ENCODE data around the gene RGS1.

RGS1 gene

GRCh38 chr1:192539297-192540092, 36.1 kb upstream of the RGS1 start:
- Histone ChIP-seq H3K27ac (ENCODE audit: low read length) (peak overlapping the region; percentile 95), H3K9me3 (ENCODE audit: control insufficient read depth in 1 of 2, low read length in 2 of 2) (no peaks in the 10 kb centered on the region), H3K36me3 (ENCODE audit: control insufficient read depth in 1 of 2, insufficient read depth in 2 of 2, low read length in 2 of 2) (peaks cover 0 to 5% of the 10 kb centered on the region in 2 donors), H3K27me3 (ENCODE audit: low read depth, low read length) (no peaks in the 10 kb centered on the region), H3K4me3 (ENCODE audit: low read depth in 1 of 2, low read length in 2 of 2) (no peak overlapping the region), H3K4me1 (ENCODE audit: control insufficient read depth in 1 of 2, insufficient read depth in 2 of 2, low read length in 2 of 2) (peaks cover 9 to 13% of the 10 kb centered on the region in 2 donors)

GRCh38 chr1:192543445-192543844, 32.1 kb upstream of the RGS1 start:
- no peak overlapping the region for H3K4me3 ChIP-seq (ENCODE audit: low read depth in 1 of 2, low read length in 2 of 2)
- H3K27ac ChIP-seq (ENCODE audit: low read length), result no peak overlapping the region

GRCh38 chr1:192545896-192546521, 29.6 kb upstream of the RGS1 start:
- Histone ChIP-seq H3K9me3 (ENCODE audit: control insufficient read depth in 1 of 2, low read length in 2 of 2) (no peaks in the 10 kb centered on the region), H3K27ac (ENCODE audit: low read length) (peak overlapping the region; percentile 9), H3K4me1 (ENCODE audit: control insufficient read depth in 1 of 2, insufficient read depth in 2 of 2, low read length in 2 of 2) (peaks cover 4 to 5% of the 10 kb centered on the region in 2 donors), H3K27me3 (ENCODE audit: low read depth, low read length) (no peaks in the 10 kb centered on the region), H3K4me3 (ENCODE audit: low read depth in 1 of 2, low read length in 2 of 2) (no peak overlapping the region), H3K36me3 (ENCODE audit: control insufficient read depth in 1 of 2, insufficient read depth in 2 of 2, low read length in 2 of 2) (no peaks in the 10 kb centered on the region)

More at GRCh38 chr1:192543445-192543844, 32.1 kb upstream of the RGS1 start:
- Histone ChIP-seq H3K27me3 (ENCODE audit: low read depth, low read length) (no peaks in the 10 kb centered on the region), H3K9me3 (ENCODE audit: control insufficient read depth in 1 of 2, low read length in 2 of 2) (no peaks in the 10 kb centered on the region), H3K36me3 (ENCODE audit: control insufficient read depth in 1 of 2, insufficient read depth in 2 of 2, low read length in 2 of 2) (peaks cover 0 to 5% of the 10 kb centered on the region in 2 donors), H3K4me1 (ENCODE audit: control insufficient read depth in 1 of 2, insufficient read depth in 2 of 2, low read length in 2 of 2) (peaks cover 14 to 17% of the 10 kb centered on the region in 2 donors)

- H3K9me3 ChIP-seq (ENCODE audit: control insufficient read depth in 1 of 2, low read length in 2 of 2), result no peaks in the 10 kb centered on the region
- no peaks in the 10 kb centered on the region for H3K36me3 ChIP-seq (ENCODE audit: control insufficient read depth in 1 of 2, insufficient read depth in 2 of 2, low read length in 2 of 2)
- no peak overlapping the region for H3K27ac ChIP-seq (ENCODE audit: low read length)
- H3K27me3 ChIP-seq (ENCODE audit: low read depth, low read length), result no peaks in the 10 kb centered on the region
- no peak overlapping the region for H3K4me3 ChIP-seq (ENCODE audit: low read depth in 1 of 2, low read length in 2 of 2)
- H3K4me1 ChIP-seq (ENCODE audit: control insufficient read depth in 1 of 2, insufficient read depth in 2 of 2, low read length in 2 of 2), result peaks cover 4 to 5% of the 10 kb centered on the region in 2 donors
Measured at GRCh38 chr1:192546596-192547190, 28.9 kb upstream of the RGS1 start.

GRCh38 chr1:192547501-192547900, 28.1 kb upstream of the RGS1 start:
- no peaks in the 10 kb centered on the region for H3K36me3 ChIP-seq (ENCODE audit: control insufficient read depth in 1 of 2, insufficient read depth in 2 of 2, low read length in 2 of 2)
- H3K4me3 ChIP-seq (ENCODE audit: low read depth in 1 of 2, low read length in 2 of 2), result no peak overlapping the region
- H3K27me3 ChIP-seq (ENCODE audit: low read depth, low read length), result no peaks in the 10 kb centered on the region
- H3K4me1 ChIP-seq (ENCODE audit: control insufficient read depth in 1 of 2, insufficient read depth in 2 of 2, low read length in 2 of 2), result peaks cover 4 to 5% of the 10 kb centered on the region in 2 donors
- no peaks in the 10 kb centered on the region for H3K9me3 ChIP-seq (ENCODE audit: control insufficient read depth in 1 of 2, low read length in 2 of 2)
- no peak overlapping the region for H3K27ac ChIP-seq (ENCODE audit: low read length)

GRCh38 chr1:192549937-192550336, 25.6 kb upstream of the RGS1 start:
- H3K36me3 ChIP-seq (ENCODE audit: control insufficient read depth in 1 of 2, insufficient read depth in 2 of 2, low read length in 2 of 2), result no peaks in the 10 kb centered on the region
- H3K9me3 ChIP-seq (ENCODE audit: control insufficient read depth in 1 of 2, low read length in 2 of 2), result no peaks in the 10 kb centered on the region
- H3K4me1 ChIP-seq (ENCODE audit: control insufficient read depth in 1 of 2, insufficient read depth in 2 of 2, low read length in 2 of 2), result peaks cover 0 to 2% of the 10 kb centered on the region in 2 donors
- no peaks in the 10 kb centered on the region for H3K27me3 ChIP-seq (ENCODE audit: low read depth, low read length)
- no peak overlapping the region for H3K4me3 ChIP-seq (ENCODE audit: low read depth in 1 of 2, low read length in 2 of 2)
- no peak overlapping the region for H3K27ac ChIP-seq (ENCODE audit: low read length)

- H3K27ac ChIP-seq (ENCODE audit: low read length), result peak overlapping the region; percentile 40
Measured at GRCh38 chr1:192550922-192551534, 24.5 kb upstream of the RGS1 start.

GRCh38 chr1:192552760-192553191, 22.8 kb upstream of the RGS1 start:
- no peaks in the 10 kb centered on the region for H3K27me3 ChIP-seq (ENCODE audit: low read depth, low read length)
- H3K4me1 ChIP-seq (ENCODE audit: control insufficient read depth in 1 of 2, insufficient read depth in 2 of 2, low read length in 2 of 2), result no peaks in the 10 kb centered on the region
- no peaks in the 10 kb centered on the region for H3K9me3 ChIP-seq (ENCODE audit: control insufficient read depth in 1 of 2, low read length in 2 of 2)
- no peaks in the 10 kb centered on the region for H3K36me3 ChIP-seq (ENCODE audit: control insufficient read depth in 1 of 2, insufficient read depth in 2 of 2, low read length in 2 of 2)
- no peak overlapping the region for H3K27ac ChIP-seq (ENCODE audit: low read length)
- no peak overlapping the region for H3K4me3 ChIP-seq (ENCODE audit: low read depth in 1 of 2, low read length in 2 of 2)

More at GRCh38 chr1:192550922-192551534, 24.5 kb upstream of the RGS1 start:
- Histone ChIP-seq H3K27me3 (ENCODE audit: low read depth, low read length) (no peaks in the 10 kb centered on the region), H3K4me3 (ENCODE audit: low read depth in 1 of 2, low read length in 2 of 2) (no peak overlapping the region), H3K9me3 (ENCODE audit: control insufficient read depth in 1 of 2, low read length in 2 of 2) (no peaks in the 10 kb centered on the region), H3K4me1 (ENCODE audit: control insufficient read depth in 1 of 2, insufficient read depth in 2 of 2, low read length in 2 of 2) (no peaks in the 10 kb centered on the region), H3K36me3 (ENCODE audit: control insufficient read depth in 1 of 2, insufficient read depth in 2 of 2, low read length in 2 of 2) (no peaks in the 10 kb centered on the region)

GRCh38 chr1:192553741-192554140, 21.8 kb upstream of the RGS1 start:
- Histone ChIP-seq H3K27ac (ENCODE audit: low read length) (no peak overlapping the region), H3K4me1 (ENCODE audit: control insufficient read depth in 1 of 2, insufficient read depth in 2 of 2, low read length in 2 of 2) (no peaks in the 10 kb centered on the region), H3K4me3 (ENCODE audit: low read depth in 1 of 2, low read length in 2 of 2) (no peak overlapping the region)

GRCh38 chr1:192554904-192555303, 20.7 kb upstream of the RGS1 start:
- H3K4me3 ChIP-seq (ENCODE audit: low read depth in 1 of 2, low read length in 2 of 2), result no peak overlapping the region
- H3K4me1 ChIP-seq (ENCODE audit: control insufficient read depth in 1 of 2, insufficient read depth in 2 of 2, low read length in 2 of 2), result no peaks in the 10 kb centered on the region

More at GRCh38 chr1:192553741-192554140, 21.8 kb upstream of the RGS1 start:
- Histone ChIP-seq H3K36me3 (ENCODE audit: control insufficient read depth in 1 of 2, insufficient read depth in 2 of 2, low read length in 2 of 2) (no peaks in the 10 kb centered on the region), H3K27me3 (ENCODE audit: low read depth, low read length) (no peaks in the 10 kb centered on the region), H3K9me3 (ENCODE audit: control insufficient read depth in 1 of 2, low read length in 2 of 2) (no peaks in the 10 kb centered on the region)

GRCh38 chr1:192555399-192555798, 20.2 kb upstream of the RGS1 start:
- Histone ChIP-seq H3K4me1 (ENCODE audit: control insufficient read depth in 1 of 2, insufficient read depth in 2 of 2, low read length in 2 of 2) (no peaks in the 10 kb centered on the region), H3K9me3 (ENCODE audit: control insufficient read depth in 1 of 2, low read length in 2 of 2) (no peaks in the 10 kb centered on the region), H3K27me3 (ENCODE audit: low read depth, low read length) (no peaks in the 10 kb centered on the region), H3K36me3 (ENCODE audit: control insufficient read depth in 1 of 2, insufficient read depth in 2 of 2, low read length in 2 of 2) (no peaks in the 10 kb centered on the region), H3K4me3 (ENCODE audit: low read depth in 1 of 2, low read length in 2 of 2) (no peak overlapping the region), H3K27ac (ENCODE audit: low read length) (no peak overlapping the region)

More at GRCh38 chr1:192554904-192555303, 20.7 kb upstream of the RGS1 start:
- H3K9me3 ChIP-seq (ENCODE audit: control insufficient read depth in 1 of 2, low read length in 2 of 2), result no peaks in the 10 kb centered on the region
- H3K36me3 ChIP-seq (ENCODE audit: control insufficient read depth in 1 of 2, insufficient read depth in 2 of 2, low read length in 2 of 2), result no peaks in the 10 kb centered on the region
- H3K27me3 ChIP-seq (ENCODE audit: low read depth, low read length), result no peaks in the 10 kb centered on the region
- H3K27ac ChIP-seq (ENCODE audit: low read length), result no peak overlapping the region

Data from muscle layer of duodenum (tissue), 2 donors.